Activated gamma-delta T cell (primary cell): ENCODE data around the gene NFE2L3.
"Not testable (repeated sequence)": the region's sequence is repeated elsewhere in the genome, so short reads cannot be mapped to it uniquely, and the experiment has no call there.

Experiments
- DNase-seq: peaks from one replicate; lab custom pipeline; 2025; lab: John Stamatoyannopoulos, UW

NFE2L3 gene

DNA sequence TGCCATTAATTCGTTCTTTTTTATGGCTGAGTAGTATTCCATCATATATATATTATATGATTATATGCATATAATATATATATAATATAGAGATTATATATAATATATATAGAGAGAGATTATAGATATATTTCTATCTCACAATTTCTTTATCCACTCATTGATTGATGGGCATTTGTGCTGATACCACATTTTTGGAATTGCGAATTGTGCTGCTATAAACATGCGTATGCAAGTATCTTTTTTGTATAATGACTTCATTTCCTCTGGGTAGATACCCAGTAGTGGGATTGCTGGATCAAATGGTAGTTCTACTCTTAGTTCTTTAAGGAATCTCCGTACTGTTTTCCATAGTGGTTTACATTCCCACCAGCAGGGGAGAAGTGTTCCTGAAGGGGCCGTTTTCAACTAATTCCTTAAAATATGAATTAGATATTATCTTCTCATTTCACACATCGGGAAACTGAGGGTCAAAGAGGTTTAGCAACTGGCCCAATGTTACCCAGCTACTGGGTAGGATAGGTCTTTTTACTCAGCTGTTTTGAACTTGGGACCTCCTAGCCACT is 16.5 kb downstream of the NFE2L3 start:
- DNase-seq: no peak

DNA sequence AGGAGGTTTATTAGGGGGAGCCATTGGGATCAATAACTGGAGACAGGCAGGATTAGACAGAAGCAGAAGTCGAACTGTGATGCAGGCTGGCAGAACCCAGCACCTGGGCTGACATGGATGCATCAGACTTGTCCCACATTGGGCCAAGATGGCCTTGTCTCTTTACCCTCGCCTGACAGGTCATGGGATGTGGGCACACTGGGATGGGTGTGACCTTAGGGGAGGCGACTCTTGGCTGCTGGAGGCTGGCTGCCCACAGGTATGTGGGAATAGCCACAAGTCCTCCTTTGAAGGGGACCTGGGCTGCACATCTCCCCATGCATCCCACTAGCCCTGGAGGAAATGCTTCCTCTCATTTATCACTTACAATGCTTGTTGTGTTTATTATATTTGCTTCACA is 17.3 kb downstream of the NFE2L3 start:
- no peak for DNase-seq

DNA sequence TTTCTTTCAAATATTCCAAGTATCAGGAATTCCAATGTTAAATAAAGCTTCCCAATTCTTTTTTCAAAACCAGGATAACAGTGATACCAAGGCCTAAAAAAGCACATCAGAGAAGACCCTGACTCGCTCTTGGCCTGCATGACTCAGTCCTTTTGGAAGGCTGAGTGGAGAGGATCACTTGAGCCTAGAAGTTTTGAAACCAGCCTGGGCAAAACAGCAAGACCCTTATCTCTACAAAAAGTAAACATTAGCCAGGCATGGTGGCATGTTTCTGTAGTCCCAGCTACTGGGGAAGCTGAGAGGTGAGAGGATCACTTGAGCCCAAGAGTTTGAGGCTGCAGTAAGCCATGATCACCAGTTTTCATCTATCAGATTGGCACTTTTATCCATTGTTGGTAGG is 18.7 kb downstream of the NFE2L3 start:
- no peak for DNase-seq

DNA sequence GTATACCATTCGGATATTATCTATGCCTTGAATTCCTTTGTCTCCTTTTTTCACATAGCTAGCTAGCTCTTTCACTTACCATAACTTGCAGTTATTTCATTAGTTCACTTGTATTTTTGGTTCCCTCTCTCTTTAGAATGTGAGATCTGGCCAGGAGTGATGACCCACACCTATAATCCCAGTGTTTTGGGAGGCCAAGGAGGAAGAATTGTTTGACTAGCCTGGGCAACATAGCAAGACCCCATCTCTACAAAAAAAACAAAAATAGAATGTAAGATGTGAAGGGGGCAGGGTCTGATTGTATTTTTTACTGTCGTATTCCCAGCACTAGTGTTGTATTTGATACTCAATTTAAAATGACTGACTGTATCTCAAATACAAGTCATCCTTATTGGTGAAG is 19.6 kb downstream of the NFE2L3 start:
- no peak for DNase-seq

DNA sequence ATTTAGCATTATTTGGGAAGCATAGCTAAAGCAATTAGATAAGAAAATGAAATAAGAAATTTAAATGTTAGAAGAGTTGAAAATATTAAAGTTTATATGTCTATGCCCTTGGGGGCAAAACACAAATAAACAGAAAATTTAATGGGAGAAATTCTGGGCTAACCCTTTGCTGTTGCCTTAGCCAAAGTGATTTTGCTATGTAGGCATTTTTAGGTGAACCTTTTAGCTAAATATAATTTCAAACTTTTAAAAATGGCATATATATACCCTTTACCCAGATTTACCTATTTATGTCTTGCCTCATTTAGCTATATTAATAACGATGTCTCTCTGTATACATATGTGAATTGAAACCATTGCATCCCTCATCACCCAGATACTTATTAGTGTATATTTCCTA is 20.1 kb downstream of the NFE2L3 start:
- DNase-seq: no peak

DNA sequence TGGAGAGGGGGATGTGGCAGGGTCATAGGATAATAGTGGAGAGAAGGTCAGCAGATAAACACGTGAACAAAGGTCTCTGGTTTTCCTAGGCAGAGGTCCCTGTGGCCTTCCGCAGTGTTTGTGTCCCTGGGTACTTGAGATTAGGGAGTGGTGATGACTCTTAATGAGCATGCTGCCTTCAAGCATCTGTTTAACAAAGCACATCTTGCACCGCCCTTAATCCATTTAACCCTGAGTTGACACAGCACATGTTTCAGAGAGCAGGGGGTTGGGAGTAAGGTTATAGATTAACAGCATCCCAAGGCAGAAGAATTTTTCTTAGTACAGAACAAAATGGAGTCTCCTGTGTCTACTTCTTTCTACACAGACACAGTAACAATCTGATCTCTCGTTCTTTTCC is 23.9 kb downstream of the NFE2L3 start:
- not testable (repeated sequence) for DNase-seq

DNA sequence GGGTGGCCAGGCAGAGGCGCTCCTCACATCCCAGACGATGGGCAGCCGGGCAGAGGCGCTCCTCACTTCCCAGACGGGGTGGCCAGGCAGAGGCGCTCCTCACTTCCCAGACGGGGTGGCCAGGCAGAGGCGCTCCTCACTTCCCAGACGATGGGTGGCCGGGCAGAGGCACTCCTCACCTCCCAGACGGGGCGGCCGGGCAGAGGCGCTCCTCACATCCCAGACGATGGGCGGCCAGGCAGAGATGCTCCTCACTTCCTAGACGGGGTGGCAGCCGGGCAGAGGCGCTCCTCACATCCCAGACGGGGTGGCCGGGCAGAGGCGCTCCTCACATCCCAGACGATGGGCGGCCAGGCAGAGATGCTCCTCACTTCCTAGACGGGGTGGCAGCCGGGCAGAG is 24.7 kb downstream of the NFE2L3 start:
- DNase-seq: not testable (repeated sequence)

DNA sequence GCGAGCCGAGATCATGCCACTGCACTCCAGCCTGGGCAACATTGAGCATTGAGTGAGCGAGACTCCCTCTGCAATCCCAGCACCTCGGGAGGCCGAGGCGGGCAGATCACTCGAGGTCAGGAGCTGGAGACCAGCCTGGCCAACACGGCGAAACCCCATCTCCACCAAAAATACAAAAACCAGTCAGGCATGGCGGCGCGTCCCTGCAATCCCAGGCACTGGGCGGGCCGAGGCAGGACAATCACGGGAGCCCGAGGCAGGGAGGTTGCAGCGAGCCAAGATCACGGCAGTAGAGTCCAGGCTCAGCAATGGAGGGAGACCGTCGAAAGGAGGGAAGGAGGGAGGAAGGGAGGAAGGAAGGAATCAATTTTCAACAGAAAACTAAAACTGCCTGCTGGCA is 25.3 kb downstream of the NFE2L3 start:
- DNase-seq: not testable (repeated sequence)

DNA sequence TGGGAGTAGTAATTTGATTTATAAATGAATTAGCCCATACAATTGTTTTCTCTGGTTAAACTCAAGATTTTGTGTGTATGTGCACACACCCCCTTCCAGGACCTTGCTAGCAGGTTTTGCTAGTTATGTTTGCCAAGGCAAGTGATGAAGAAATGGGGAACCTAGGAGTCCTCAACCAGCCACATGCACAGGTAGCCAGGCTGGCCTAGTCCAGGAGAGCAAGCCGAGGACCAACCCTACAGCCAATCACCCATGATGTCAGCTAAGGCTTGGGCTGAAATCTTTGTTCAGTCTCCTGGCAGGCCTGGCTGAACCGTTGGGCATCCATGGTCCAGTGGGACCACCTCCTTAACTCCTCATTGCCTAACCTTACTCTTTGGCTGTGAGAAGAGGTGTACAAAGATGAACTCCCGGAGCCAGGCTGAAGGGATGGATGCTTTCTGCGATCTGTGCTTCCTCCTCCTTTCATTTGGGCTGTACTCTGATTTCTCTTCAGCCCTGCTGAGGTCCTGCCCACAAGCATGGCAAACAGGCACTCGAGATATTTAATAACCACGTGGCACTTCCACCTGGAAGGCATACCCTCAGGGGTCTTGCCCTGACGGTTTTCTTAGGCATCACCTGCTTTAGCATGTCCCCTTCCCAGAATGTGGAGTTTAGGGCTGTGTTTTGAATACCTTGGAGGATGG is 26.4 kb downstream of the NFE2L3 start:
- no peak for DNase-seq

DNA sequence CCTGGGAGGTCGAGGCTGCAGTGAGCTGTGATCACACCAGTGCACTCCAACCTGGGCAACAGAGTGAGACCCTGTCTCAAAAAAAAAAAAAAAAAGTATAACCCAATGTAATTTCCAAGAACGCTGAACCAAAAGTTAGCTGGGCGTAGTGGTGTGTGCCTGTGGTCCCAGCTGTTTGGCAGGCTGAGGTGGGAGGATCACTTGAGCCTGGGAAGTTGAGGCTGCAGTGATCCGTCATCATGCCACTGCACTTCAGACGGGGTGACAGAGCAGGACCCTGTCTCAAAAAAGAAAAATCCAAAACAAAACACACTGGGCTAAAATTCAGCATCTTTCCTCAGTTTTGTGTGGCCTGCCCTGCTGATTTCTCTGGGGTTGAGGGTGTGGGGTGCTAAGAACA is 27.4 kb downstream of the NFE2L3 start:
- DNase-seq: no peak

DNA sequence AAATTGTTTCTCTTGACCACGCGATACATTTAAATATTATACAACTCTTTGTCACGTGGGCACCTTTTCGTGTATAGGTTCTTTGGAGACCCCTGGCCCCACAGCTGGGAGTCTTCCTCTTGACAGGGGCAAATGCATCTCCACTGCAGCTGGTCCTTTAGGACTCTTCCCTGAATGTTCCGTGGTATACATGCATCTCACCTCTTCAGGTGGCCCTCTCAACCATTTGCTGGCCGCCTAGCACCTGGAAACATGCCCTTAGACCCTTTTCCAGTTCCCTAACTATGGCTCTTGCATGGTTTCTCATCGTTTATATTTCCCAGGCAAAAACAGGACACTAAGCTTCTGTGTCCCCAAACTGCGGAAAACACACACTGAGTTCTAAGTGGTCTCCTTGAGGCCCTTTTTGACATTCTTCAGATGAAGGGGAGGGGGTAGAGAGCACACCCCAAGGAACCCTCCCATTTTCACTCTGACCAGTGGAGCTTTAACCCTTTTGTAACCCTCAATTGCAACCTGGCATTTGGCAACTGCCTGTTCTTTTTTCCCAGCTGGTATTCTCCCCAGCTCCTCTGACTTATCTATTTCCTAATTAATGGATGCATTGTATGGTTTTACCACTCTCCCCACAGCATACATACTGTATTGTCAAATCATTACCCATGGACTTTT is 28.0 kb downstream of the NFE2L3 start:
- DNase-seq: no peak

DNA sequence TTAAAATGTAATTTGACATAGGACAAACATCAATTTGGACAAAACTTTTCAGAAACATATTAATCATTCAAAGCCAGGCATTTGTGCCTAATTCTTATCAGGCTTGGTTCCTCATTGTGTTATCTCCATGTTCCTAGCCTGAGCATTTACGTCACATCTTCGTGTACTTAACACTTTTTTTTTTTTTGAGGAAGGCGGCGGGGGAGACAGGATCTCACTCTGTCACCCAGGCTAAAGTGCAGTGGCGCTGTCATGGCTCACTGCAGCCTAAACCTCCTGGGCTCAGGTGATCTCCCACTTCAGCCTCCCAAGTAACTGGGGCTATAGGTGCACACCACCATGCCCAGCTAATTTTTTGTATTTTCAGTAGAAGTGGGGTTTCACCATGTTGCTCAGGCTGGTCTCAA is 28.8 kb downstream of the NFE2L3 start:
- DNase-seq: no peak

DNA sequence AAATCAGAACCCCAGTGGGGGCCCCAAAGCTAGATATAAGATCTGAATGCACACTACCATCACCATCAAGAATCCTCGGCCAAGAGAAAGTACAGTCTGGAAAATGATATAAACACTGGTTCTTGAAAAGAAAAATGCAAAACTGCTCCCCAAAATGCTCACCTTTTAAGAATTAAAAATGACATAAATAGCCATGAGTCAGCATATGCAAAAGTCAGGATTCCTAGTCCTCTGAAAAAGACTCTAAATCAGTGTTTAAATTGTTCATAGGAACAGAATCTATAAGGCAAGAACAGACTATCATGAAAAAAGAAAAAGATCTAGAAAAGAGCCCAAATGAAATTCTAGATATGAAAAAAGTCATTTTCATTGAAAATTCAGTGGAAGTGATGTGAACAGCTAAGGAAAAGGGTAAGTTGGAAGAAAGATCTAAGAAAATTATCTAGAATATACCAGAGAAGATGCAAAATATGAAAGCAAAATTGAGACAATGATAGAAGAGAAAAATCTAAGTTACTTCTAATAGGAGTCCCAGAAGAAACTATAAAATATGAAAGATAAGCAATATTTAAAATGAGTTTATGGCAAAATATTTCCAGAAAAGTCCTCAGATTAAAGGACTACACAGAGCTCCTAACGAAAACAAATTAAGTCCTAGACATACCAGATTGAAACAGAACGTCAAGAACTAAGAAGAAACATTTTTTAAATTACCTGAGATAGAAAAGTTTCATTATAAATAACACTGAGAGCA is 29.7 kb downstream of the NFE2L3 start:
- no peak for DNase-seq

DNA sequence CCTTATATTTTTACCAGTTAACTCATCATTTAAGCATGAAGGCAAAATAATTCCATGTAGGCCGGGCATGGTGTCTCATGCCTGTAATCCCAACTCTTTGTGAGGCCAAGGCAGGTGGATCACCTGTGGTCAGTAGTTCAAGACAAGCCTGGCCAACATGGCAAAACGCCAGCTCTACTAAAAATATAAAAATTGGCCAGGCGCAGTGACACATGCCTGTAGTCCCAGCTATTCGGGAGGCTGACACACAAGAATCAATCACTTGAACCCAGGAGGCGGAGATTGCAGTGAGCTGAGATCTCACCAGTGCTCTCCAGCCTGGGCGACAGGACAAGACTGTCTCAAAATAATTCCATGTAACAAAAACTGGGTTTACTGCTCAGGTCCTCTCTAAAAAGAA is 30.3 kb downstream of the NFE2L3 start:
- no peak for DNase-seq

DNA sequence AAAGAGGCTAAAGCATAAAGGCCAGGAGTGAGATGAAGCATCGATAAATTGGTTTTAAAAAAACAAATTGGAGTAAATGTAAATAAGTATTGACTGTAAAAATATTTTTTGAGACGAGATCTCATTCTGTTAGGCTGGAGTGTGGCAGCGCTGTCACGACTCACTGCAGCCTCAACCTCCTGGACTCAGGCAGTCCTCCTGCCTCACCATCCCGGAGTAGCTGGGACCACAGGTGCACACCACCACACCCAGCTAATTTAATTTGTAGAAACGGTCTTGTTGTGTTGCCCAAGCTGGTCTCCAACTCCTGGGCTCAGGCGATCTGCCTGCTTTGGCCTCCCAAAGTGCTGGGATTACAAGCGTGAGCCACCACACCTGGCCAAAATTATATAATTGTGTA is 30.7 kb downstream of the NFE2L3 start:
- no peak for DNase-seq

DNA sequence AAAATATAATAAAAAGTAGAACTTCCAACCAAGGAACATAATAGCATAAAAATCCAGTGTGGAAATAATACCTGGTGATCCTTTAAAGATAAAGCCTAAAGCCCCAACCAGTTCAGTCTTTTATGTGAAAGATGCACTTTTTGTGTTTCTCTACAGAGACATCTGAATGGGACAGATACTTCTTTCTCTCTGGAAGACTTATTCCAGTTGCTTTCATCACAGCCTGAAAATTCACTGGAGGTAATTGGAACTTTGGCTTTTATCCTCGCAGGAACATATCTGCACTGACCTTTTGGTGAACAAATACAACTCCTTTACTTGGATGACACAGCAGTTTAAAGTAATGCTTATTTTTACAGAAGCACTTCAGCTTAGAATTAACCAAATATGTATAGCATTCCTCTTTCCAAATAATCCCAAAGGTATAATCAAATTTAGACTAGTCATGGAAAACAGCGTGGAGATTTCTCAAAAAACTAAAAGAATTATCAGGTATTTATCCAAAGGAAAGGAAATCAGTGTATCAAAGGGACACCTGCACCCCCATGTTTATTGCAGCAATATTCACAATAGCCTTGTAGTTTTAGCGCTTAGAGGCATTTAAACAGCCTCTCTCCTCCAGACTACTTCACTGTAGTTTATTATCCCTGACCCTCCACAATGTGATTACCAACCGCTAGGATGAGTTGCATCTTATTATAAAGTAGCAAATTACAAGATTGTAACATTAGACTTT is 31.7 kb downstream of the NFE2L3 start:
- no peak for DNase-seq

DNA sequence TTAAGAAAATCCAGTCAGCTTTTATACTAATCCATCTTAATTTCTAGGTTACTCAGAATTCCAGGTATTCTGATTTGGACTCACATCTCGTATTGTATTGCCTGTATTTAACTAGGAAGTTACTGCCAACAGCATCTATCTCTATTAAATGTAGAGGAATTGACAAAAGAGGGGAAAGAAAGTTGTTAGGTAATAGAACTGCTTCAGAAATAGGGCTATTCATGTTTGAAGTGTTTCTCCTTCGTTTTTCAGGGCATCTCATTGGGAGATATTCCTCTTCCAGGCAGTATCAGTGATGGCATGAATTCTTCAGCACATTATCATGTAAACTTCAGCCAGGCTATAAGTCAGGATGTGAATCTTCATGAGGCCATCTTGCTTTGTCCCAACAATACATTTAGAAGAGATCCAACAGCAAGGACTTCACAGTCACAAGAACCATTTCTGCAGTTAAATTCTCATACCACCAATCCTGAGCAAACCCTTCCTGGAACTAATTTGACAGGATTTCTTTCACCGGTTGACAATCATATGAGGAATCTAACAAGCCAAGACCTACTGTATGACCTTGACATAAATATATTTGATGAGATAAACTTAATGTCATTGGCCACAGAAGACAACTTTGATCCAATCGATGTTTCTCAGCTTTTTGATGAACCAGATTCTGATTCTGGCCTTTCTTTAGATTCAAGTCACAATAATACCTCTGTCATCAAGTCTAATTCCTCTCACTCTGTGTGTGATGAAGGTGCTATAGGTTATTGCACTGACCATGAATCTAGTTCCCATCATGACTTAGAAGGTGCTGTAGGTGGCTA is 32.5 kb downstream of the NFE2L3 start:
- not testable (repeated sequence) for DNase-seq

DNA sequence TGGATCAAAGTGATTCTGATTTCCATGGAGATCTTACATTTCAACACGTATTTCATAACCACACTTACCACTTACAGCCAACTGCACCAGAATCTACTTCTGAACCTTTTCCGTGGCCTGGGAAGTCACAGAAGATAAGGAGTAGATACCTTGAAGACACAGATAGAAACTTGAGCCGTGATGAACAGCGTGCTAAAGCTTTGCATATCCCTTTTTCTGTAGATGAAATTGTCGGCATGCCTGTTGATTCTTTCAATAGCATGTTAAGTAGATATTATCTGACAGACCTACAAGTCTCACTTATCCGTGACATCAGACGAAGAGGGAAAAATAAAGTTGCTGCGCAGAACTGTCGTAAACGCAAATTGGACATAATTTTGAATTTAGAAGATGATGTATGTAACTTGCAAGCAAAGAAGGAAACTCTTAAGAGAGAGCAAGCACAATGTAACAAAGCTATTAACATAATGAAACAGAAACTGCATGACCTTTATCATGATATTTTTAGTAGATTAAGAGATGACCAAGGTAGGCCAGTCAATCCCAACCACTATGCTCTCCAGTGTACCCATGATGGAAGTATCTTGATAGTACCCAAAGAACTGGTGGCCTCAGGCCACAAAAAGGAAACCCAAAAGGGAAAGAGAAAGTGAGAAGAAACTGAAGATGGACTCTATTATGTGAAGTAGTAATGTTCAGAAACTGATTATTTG is 33.3 kb downstream of the NFE2L3 start:
- no peak for DNase-seq

DNA sequence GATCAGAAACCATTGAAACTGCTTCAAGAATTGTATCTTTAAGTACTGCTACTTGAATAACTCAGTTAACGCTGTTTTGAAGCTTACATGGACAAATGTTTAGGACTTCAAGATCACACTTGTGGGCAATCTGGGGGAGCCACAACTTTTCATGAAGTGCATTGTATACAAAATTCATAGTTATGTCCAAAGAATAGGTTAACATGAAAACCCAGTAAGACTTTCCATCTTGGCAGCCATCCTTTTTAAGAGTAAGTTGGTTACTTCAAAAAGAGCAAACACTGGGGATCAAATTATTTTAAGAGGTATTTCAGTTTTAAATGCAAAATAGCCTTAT is 33.8 kb downstream of the NFE2L3 start:
- no peak for DNase-seq
